Colonic mucosa (tissue), 4 donors: Measurements from ENCODE around the gene HDHD5. TPM values are rescaled to one million over a fixed set of nuclear protein-coding genes. Genes with fewer than 3 reads are reported as not detected.

ENCODE experiments used
- DNase-seq: peaks from one replicate; pipeline ENCODE4 v3.0.0-alpha.2; 2020
- H3K27ac ChIP-seq: fragments of 200-600 bp; one replicate; pipeline ENCODE4 v1.8.0; 2021
- H3K27me3 ChIP-seq: fragments of 200-600 bp; one replicate; pipeline ENCODE4 v1.8.0; 2021
- H3K36me3 ChIP-seq: fragments of 200-600 bp; one replicate; pipeline ENCODE4 v1.8.0; 2021
- H3K4me1 ChIP-seq: fragments of 200-600 bp; one replicate; pipeline ENCODE4 v1.8.0; 2021; ENCODE audit warnings: mild to moderate bottlenecking
- H3K4me3 ChIP-seq: fragments of 200-600 bp; one replicate; pipeline ENCODE4 v1.8.0; 2021
- H3K9ac ChIP-seq, 2 donors: one replicate each; pipeline ENCODE4 v1.7.0; 2013; ENCODE audit warnings: control low read depth in 2 of 2, low read depth in 2 of 2, low read length in 2 of 2
- H3K9me3 ChIP-seq: fragments of 200-600 bp; one replicate; pipeline ENCODE4 v1.8.0; 2021
- CTCF ChIP-seq: fragments of 200-600 bp; IDR thresholded peaks from one replicate; pipeline ENCODE4 v1.8.0; 2022; ENCODE audit warnings: antibody characterized with exemption, mild to moderate bottlenecking
- intact Hi-C: fragments of 100-400 bp; cut with DNase I; formaldehyde crosslinking; loops from one replicate; pipeline ENCODE4 v1.14.1; 2022
- total RNA-seq, 2 donors: library from RNA; stranded (reverse); fragmentation: NEBNext Ultra II Directional in 1 of 2; extraction: Animal tissue kit (Norgen Biotek cat#: 25700) in 1 of 2; gene quantifications; one replicate each; pipeline ENCODE4 v1.2.1, GENCODE V29; 2021
- donor health status: healthy.
- donor health status: DM: no; HTN: no; CAD: no.
- donor health status: DM: no; HTN: no; CAD: no.

HDHD5 gene
- total RNA-seq, 2 donors from 2014 or later, result 38.1 to 50.0 TPM

GRCh38 chr22:17112491-17113042 lies 46.5 kb downstream of the HDHD5 start:
- Histone ChIP-seq H3K4me3 (no peak overlapping the region), H3K9me3 (no peaks in the 10 kb centered on the region), H3K27ac (no peak overlapping the region), H3K36me3 (peaks cover 4% of the 10 kb centered on the region), H3K9ac (no peak overlapping the region), H3K4me1 (no peaks in the 10 kb centered on the region), H3K27me3 (no peaks in the 10 kb centered on the region)
- no peak for DNase-seq
- intact Hi-C loops, result no loop called here
- no peak for TF ChIP-seq CTCF

DNA sequence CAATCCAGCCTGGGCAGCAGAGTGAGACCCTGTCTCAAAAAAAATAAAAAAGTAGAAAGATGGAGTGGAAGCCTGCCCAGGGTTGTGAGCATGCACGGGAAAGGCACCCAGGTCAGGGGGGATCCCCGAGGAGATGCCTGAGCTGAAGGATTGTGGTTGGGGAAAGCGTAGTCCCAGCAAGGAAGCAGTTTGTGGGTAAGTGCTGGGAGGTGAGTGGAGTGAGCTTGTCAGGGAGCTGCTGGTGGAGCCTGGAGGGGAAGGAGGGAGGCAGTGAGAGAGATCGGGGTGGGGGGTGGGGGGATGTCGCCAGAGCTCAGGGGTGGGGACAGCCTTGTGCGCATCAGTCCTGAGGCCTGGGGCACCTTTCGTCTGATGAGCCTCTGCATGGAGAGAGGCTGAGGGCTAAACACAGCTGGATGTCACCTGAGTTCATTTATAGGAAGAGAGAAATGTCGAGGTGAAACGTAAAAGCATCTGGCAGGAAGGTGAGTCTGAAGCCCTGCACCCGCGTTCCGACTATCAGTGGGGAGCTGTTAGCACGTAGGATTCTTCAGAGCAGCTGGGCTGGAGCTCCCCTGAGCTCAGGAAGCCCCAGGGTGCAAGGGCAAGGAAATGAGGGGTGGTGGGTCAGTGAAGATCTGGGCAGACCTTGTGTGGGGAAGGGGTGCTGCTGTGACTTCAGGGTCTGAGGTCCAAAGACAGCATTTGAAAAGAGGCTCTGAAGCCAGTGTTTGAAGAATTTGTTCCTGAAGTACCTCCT lies 48.1 kb downstream of the HDHD5 start:
- no peaks in the 10 kb centered on the region for H3K27me3 ChIP-seq

DNA sequence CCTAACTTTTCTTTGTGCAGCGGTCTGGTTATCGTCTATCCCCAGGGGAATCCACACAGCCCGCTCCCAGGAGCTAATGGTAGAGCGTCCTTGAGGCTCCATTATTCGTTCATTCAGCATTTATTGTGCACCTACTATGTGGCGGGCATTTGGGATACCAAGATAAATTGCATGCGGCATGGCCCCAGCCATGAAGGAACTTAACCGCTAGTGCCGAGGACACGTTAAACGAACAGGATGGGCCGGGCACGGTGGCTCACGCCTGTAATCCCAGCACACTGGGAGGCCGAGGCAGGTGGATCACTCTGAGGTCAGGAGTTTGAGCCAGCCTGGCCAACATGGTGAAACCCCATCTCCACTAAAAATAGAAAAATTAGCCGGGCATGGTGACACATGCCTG lies 49.1 kb downstream of the HDHD5 start:
- Histone ChIP-seq H3K4me1 (no peaks in the 10 kb centered on the region), H3K9me3 (no peaks in the 10 kb centered on the region), H3K27ac (no peak overlapping the region), H3K27me3 (no peaks in the 10 kb centered on the region), H3K4me3 (no peak overlapping the region), H3K36me3 (peaks cover 4% of the 10 kb centered on the region), H3K9ac (no peak overlapping the region)
- DNase-seq, result no peak
- intact Hi-C loops, result no loop called here
- TF ChIP-seq CTCF, result no peak

More for the DNA sequence above, 48.1 kb downstream of the HDHD5 start:
- Histone ChIP-seq H3K9me3 (no peaks in the 10 kb centered on the region), H3K4me1 (no peaks in the 10 kb centered on the region), H3K4me3 (no peak overlapping the region), H3K36me3 (peaks cover 4% of the 10 kb centered on the region), H3K27ac (no peak overlapping the region), H3K9ac (no peak overlapping the region)
- intact Hi-C loops, result no loop called here
- no peak for TF ChIP-seq CTCF
- no peak for DNase-seq

DNA sequence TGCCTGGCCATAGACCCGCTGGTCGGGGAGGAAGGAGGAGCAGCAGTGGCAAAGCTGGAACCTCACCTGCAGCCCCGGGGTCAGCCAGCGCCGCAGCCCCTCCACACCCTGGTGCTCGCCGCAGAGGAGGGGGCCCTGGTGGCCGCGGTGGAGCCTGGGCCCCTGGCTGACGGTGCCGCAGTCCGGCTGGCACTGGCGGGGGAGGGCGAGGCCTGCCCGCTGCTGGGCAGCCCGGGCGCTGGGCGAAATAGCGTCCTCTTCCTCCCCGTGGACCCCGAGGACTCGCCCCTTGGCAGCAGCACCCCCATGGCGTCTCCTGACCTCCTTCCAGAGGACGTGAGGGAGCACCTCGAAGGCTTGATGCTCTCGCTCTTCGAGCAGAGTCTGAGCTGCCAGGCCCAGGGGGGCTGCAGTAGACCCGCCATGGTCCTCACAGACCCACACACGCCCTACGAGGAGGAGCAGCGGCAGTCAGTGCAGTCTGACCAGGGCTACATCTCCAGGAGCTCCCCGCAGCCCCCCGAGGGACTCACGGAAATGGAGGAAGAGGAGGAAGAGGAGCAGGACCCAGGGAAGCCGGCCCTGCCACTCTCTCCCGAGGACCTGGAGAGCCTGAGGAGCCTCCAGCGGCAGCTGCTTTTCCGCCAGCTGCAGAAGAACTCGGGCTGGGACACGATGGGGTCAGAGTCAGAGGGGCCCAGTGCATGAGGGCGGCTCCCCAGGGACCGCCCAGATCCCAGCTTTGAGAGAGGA lies 49.8 kb downstream of the HDHD5 start:
- no peak for TF ChIP-seq CTCF
- Histone ChIP-seq H3K9ac (no peak overlapping the region), H3K4me1 (no peaks in the 10 kb centered on the region), H3K27me3 (no peaks in the 10 kb centered on the region), H3K36me3 (peaks cover 4% of the 10 kb centered on the region), H3K27ac (no peak overlapping the region), H3K9me3 (no peaks in the 10 kb centered on the region), H3K4me3 (no peak overlapping the region)
- no peak for DNase-seq
- intact Hi-C loops, result no loop called here

DNA sequence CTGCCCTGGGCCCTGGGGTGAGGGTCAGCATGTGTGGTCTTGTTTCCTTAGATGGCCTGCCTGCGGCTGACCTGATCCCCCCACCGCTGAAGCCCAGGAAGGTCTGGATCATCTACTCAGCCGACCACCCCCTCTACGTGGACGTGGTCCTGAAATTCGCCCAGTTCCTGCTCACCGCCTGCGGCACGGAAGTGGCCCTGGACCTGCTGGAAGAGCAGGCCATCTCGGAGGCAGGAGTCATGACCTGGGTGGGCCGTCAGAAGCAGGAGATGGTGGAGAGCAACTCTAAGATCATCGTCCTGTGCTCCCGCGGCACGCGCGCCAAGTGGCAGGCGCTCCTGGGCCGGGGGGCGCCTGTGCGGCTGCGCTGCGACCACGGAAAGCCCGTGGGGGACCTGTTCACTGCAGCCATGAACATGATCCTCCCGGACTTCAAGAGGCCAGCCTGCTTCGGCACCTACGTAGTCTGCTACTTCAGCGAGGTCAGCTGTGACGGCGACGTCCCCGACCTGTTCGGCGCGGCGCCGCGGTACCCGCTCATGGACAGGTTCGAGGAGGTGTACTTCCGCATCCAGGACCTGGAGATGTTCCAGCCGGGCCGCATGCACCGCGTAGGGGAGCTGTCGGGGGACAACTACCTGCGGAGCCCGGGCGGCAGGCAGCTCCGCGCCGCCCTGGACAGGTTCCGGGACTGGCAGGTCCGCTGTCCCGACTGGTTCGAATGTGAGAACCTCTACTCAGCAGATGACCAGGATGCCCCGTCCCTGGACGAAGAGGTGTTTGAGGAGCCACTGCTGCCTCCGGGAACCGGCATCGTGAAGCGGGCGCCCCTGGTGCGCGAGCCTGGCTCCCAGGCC lies 50.6 kb downstream of the HDHD5 start:
- Histone ChIP-seq H3K27ac (no peak overlapping the region), H3K4me1 (no peaks in the 10 kb centered on the region), H3K4me3 (no peak overlapping the region), H3K27me3 (no peaks in the 10 kb centered on the region), H3K36me3 (peaks cover 4% of the 10 kb centered on the region), H3K9ac (no peak overlapping the region), H3K9me3 (no peaks in the 10 kb centered on the region)
- intact Hi-C loops, result no loop called here
- TF ChIP-seq CTCF, result no peak
- no peak for DNase-seq
